ENCODE measurements around the gene FSTL4. TPM values are rescaled to one million over a fixed set of nuclear protein-coding genes. Genes with fewer than 3 reads are reported as not detected.

The FSTL4 gene
- total RNA-seq, 1 donor from 2014 or later, result 0.20 TPM

- no peak for DNase-seq (ENCODE audit: low read depth in 2 of 2)
These were observed 315.7 kb downstream of the FSTL4 start for GRCh38 chr5:133296624-133297023.

- peak in 1 of 2 donors; percentile 18 for DNase-seq (ENCODE audit: low read depth in 2 of 2)
These were observed 316.8 kb downstream of the FSTL4 start for GRCh38 chr5:133295520-133295919.

- no peak for DNase-seq (ENCODE audit: low read depth in 2 of 2)
These were observed 318.0 kb downstream of the FSTL4 start for GRCh38 chr5:133294380-133294779.

GRCh38 chr5:133293960-133294359, 318.4 kb downstream of the FSTL4 start:
- peak in 1 of 2 donors; percentile 52 for DNase-seq (ENCODE audit: low read depth in 2 of 2)

- no peak for DNase-seq (ENCODE audit: low read depth in 2 of 2)
These were observed 320.0 kb downstream of the FSTL4 start for GRCh38 chr5:133292300-133292699.

GRCh38 chr5:133291524-133291923, 320.8 kb downstream of the FSTL4 start:
- no peak for DNase-seq (ENCODE audit: low read depth in 2 of 2)

- DNase-seq (ENCODE audit: low read depth in 2 of 2), result no peak
These were observed 321.6 kb downstream of the FSTL4 start for GRCh38 chr5:133290669-133291240.

GRCh38 chr5:133289686-133290367, 322.5 kb downstream of the FSTL4 start:
- DNase-seq (ENCODE audit: low read depth in 2 of 2), result no peak

- peak; percentile 56 to 76 for DNase-seq (ENCODE audit: low read depth in 2 of 2)
These were observed 324.8 kb downstream of the FSTL4 start for GRCh38 chr5:133287500-133287899.

- no peak for DNase-seq (ENCODE audit: low read depth in 2 of 2)
These were observed 325.9 kb downstream of the FSTL4 start for GRCh38 chr5:133286483-133286882.

GRCh38 chr5:133285583-133286021, 326.7 kb downstream of the FSTL4 start:
- DNase-seq (ENCODE audit: low read depth in 2 of 2), result peak; percentile 26 to 36

- DNase-seq (ENCODE audit: low read depth in 2 of 2), result no peak
These were observed 328.0 kb downstream of the FSTL4 start for GRCh38 chr5:133284306-133284705.

GRCh38 chr5:133278317-133278716, 334.0 kb downstream of the FSTL4 start:
- DNase-seq (ENCODE audit: low read depth in 2 of 2), result no peak

- DNase-seq (ENCODE audit: low read depth in 2 of 2), result no peak
These were observed 334.6 kb downstream of the FSTL4 start for GRCh38 chr5:133277744-133278143.

- no peak for DNase-seq (ENCODE audit: low read depth in 2 of 2)
These were observed 336.2 kb downstream of the FSTL4 start for GRCh38 chr5:133276171-133276570.

- no peak for DNase-seq (ENCODE audit: low read depth in 2 of 2)
These were observed 336.7 kb downstream of the FSTL4 start for GRCh38 chr5:133275631-133276030.

GRCh38 chr5:133274597-133274935, 337.8 kb downstream of the FSTL4 start:
- peak in 1 of 2 donors; percentile 26 for DNase-seq (ENCODE audit: low read depth in 2 of 2)

GRCh38 chr5:133273661-133274596, 338.4 kb downstream of the FSTL4 start:
- peak in 1 of 2 donors; percentile 24 for DNase-seq (ENCODE audit: low read depth in 2 of 2)

GRCh38 chr5:133272345-133272744, 340.0 kb downstream of the FSTL4 start:
- no peak for DNase-seq (ENCODE audit: low read depth in 2 of 2)

- no peak for DNase-seq (ENCODE audit: low read depth in 2 of 2)
These were observed 340.7 kb downstream of the FSTL4 start for GRCh38 chr5:133271606-133272005.

GRCh38 chr5:133269691-133270090, 342.6 kb downstream of the FSTL4 start:
- DNase-seq (ENCODE audit: low read depth in 2 of 2), result no peak

GRCh38 chr5:133267601-133268000, 344.7 kb downstream of the FSTL4 start:
- DNase-seq (ENCODE audit: low read depth in 2 of 2), result no peak
